NCI-H774 (cell line): ENCODE data around the gene BANF2.
"Not testable (repeated sequence)": the region's sequence is repeated elsewhere in the genome, so short reads cannot be mapped to it uniquely, and the experiment has no call there.

Source experiments
- DNase-seq: peaks from one replicate; lab custom pipeline; 2025; lab: John Stamatoyannopoulos, UW

Gene BANF2

GRCh38 chr20:17699931-17700351 is at the start of gene BANF2:
Gene BANF2 (plus strand): TSS chr20:17699966. CDS start chr20:17725026, 25,060 bp downstream.
- no peak for DNase-seq

- no peak for DNase-seq
Measured at GRCh38 chr20:17650301-17651128, 49.3 kb upstream of the BANF2 start.

GRCh38 chr20:17651129-17651759 is 48.5 kb upstream of the BANF2 start:
- DNase-seq, result no peak

GRCh38 chr20:17651760-17652388 is 47.9 kb upstream of the BANF2 start:
- no peak for DNase-seq

GRCh38 chr20:17652411-17652810 is 47.4 kb upstream of the BANF2 start:
- DNase-seq, result no peak

- DNase-seq, result no peak
Measured at GRCh38 chr20:17653835-17654648, 45.7 kb upstream of the BANF2 start.

- no peak for DNase-seq
Measured at GRCh38 chr20:17654649-17655285, 45.0 kb upstream of the BANF2 start.

- no peak for DNase-seq
Measured at GRCh38 chr20:17655286-17655651, 44.5 kb upstream of the BANF2 start.

GRCh38 chr20:17655865-17656479 is 43.8 kb upstream of the BANF2 start:
- no peak for DNase-seq

- no peak for DNase-seq
Measured at GRCh38 chr20:17657079-17657825, 42.5 kb upstream of the BANF2 start.

- no peak for DNase-seq
Measured at GRCh38 chr20:17657898-17658647, 41.7 kb upstream of the BANF2 start.

- DNase-seq, result no peak
Measured at GRCh38 chr20:17658648-17658993, 41.1 kb upstream of the BANF2 start.

- not testable (repeated sequence) for DNase-seq
Measured at GRCh38 chr20:17659344-17659743, 40.4 kb upstream of the BANF2 start.

GRCh38 chr20:17659801-17660200 is 40.0 kb upstream of the BANF2 start:
- DNase-seq, result no peak

- DNase-seq, result no peak
Measured at GRCh38 chr20:17660667-17661066, 39.1 kb upstream of the BANF2 start.

GRCh38 chr20:17661121-17661744 is 38.5 kb upstream of the BANF2 start:
- no peak for DNase-seq

- no peak for DNase-seq
Measured at GRCh38 chr20:17662333-17663039, 37.3 kb upstream of the BANF2 start.

GRCh38 chr20:17663040-17663399 is 36.7 kb upstream of the BANF2 start:
- DNase-seq, result no peak

- no peak for DNase-seq
Measured at GRCh38 chr20:17663486-17663885, 36.3 kb upstream of the BANF2 start.
